CD4-positive, alpha-beta T cell (primary cell): ENCODE measurements around the gene PKHD1. TPM values are rescaled to one million over a fixed set of nuclear protein-coding genes. Genes with fewer than 3 reads are reported as not detected.

Source experiments
- ATAC-seq: fragments of 200-7000 bp; cut with Tn5 transposase; one replicate; pipeline ENCODE4 v1.10.0; 2022; ENCODE audit warnings: mild to moderate bottlenecking; ENCODE audit not compliant: poor library complexity
- CTCF ChIA-PET: fragments of 350-600 bp; sonication (Branson Sonifier 250); formaldehyde crosslinking; loops from one replicate; lab custom pipeline; 2021; ENCODE audit warnings: antibody characterized with exemption, inconsistent platforms; lab: Charles Lee
- POLR2A ChIA-PET: fragments of 350-600 bp; sonication (Branson Sonifier 250); formaldehyde crosslinking; loops from one replicate; lab custom pipeline; 2021; ENCODE audit warnings: antibody characterized with exemption, inconsistent platforms; lab: Charles Lee
- DNase-seq, 14 experiments: peaks; one replicate each; pipeline ENCODE4 v3.0.0-alpha.2; 2013 to 2020; ENCODE audit warnings: mixed read lengths in 2 of 14
- H3K27ac ChIP-seq, 2 donors: one replicate each; pipeline versions ENCODE4 v1.5.1 to v1.7.0; 2013; ENCODE audit warnings: low read length in 2 of 2, low read depth in 1 of 2, mild to moderate bottlenecking in 1 of 2
- H3K27me3 ChIP-seq, 2 experiments: 1 replicate in 1 of 2; 2 replicates in 1 of 2; pipeline versions ENCODE4 v1.6.1 to v1.7.0; 2013; ENCODE audit warnings: low read length in 2 of 2, control low read depth in 1 of 2, mild to moderate bottlenecking in 1 of 2, moderate library complexity in 1 of 2; ENCODE audit not compliant: insufficient read depth in 2 of 2, control insufficient read depth in 1 of 2
- H3K36me3 ChIP-seq: one replicate; pipeline ENCODE4 v1.6.1; 2013; ENCODE audit warnings: low read length, control low read depth; ENCODE audit not compliant: insufficient read depth
- H3K4me1 ChIP-seq: one replicate; pipeline ENCODE4 v1.6.1; 2013; ENCODE audit warnings: low read length, control low read depth; ENCODE audit not compliant: insufficient read depth
- H3K4me3 ChIP-seq: one replicate; pipeline ENCODE4 v1.5.1; 2013; ENCODE audit warnings: mild to moderate bottlenecking, low read length, moderate library complexity
- H3K9me3 ChIP-seq, 2 experiments: 1 replicate in 1 of 2; 2 replicates in 1 of 2; pipeline versions ENCODE4 v1.6.1 to v1.7.0; 2013; ENCODE audit warnings: low read length in 2 of 2, mild to moderate bottlenecking in 2 of 2, control low read depth in 1 of 2, moderate library complexity in 1 of 2; ENCODE audit not compliant: control insufficient read depth in 1 of 2, insufficient read depth in 1 of 2
- H3K27ac Mint-ChIP-seq: one replicate; pipeline ENCODE4 v1.8.0; 2020; ENCODE audit warnings: mixed read lengths
- H3K27me3 Mint-ChIP-seq: one replicate; pipeline ENCODE4 v1.8.0; 2021; ENCODE audit warnings: mixed read lengths
- H3K36me3 Mint-ChIP-seq: one replicate; pipeline ENCODE4 v1.8.0; 2021; ENCODE audit warnings: low read depth, mixed read lengths
- H3K4me1 Mint-ChIP-seq: one replicate; pipeline ENCODE4 v1.8.0; 2021; ENCODE audit warnings: low read depth, mixed read lengths
- H3K4me3 Mint-ChIP-seq: one replicate; pipeline ENCODE4 v1.8.0; 2020; ENCODE audit warnings: mild to moderate bottlenecking, mixed read lengths
- H3K9me3 Mint-ChIP-seq: one replicate; pipeline ENCODE4 v1.8.0; 2020; ENCODE audit warnings: mixed read lengths
- CTCF ChIP-seq: fragments of 200-600 bp; IDR thresholded peaks from one replicate; pipeline ENCODE4 v1.8.0; 2022; ENCODE audit warnings: antibody characterized with exemption, mild to moderate bottlenecking
- intact Hi-C, 2 experiments: fragments of 100-400 bp; cut with DNase I in 1 of 2; cut with micrococcal nuclease in 1 of 2; formaldehyde crosslinking; loops; one replicate each; pipeline versions ENCODE4 v1.15.1 to v1.9.0; 2023 to 2025; cut with DNase I, micrococcal nuclease
- total RNA-seq, 174 experiments: library from RNA in 2 of 174; stranded (reverse) in 2 of 174; gene quantifications; one replicate each; pipeline ENCODE4 v1.2.3 and lab custom pipeline; 2021 to 2026

PKHD1 gene
- total RNA-seq, 2 experiments from 2014 or later = 0.03 TPM; not detected in 1

GRCh38 chr6:52109171-52109571, 21.8 kb upstream of the PKHD1 start:
- H3K36me3 Mint-ChIP-seq = no peaks in the 10 kb centered on the region
- ChIA-PET CTCF (no interaction called here), POLR2A (no interaction called here)
- H3K4me3 Mint-ChIP-seq = no peak overlapping the region
- H3K9me3 Mint-ChIP-seq = no peaks in the 10 kb centered on the region
- ATAC-seq (no peak), DNase-seq (no peak)
- Histone ChIP-seq H3K27me3 (peaks cover 0 to 6% of the 10 kb centered on the region in 2 experiments), H3K27ac (no peak overlapping the region), H3K9me3 (no peaks in the 10 kb centered on the region), H3K4me1 (no peaks in the 10 kb centered on the region), H3K36me3 (no peaks in the 10 kb centered on the region), H3K4me3 (no peak overlapping the region)
- H3K27ac Mint-ChIP-seq = no peak overlapping the region
- peaks cover 25% of the 10 kb centered on the region for H3K27me3 Mint-ChIP-seq
- no peaks in the 10 kb centered on the region for H3K4me1 Mint-ChIP-seq
- no peak for TF ChIP-seq CTCF
- intact Hi-C loops = no loop called here

- no peak overlapping the region for H3K4me3 ChIP-seq
- no peak overlapping the region for H3K27ac ChIP-seq
- peaks cover 0 to 6% of the 10 kb centered on the region in 2 experiments for H3K27me3 ChIP-seq
- POLR2A ChIA-PET = no interaction called here
- Mint-ChIP-seq H3K4me3 (no peak overlapping the region), H3K27ac (no peak overlapping the region), H3K4me1 (no peaks in the 10 kb centered on the region), H3K36me3 (no peaks in the 10 kb centered on the region), H3K9me3 (no peaks in the 10 kb centered on the region), H3K27me3 (peaks cover 25% of the 10 kb centered on the region)
- no peak for DNase-seq
- intact Hi-C loops = no loop called here
- no peaks in the 10 kb centered on the region for H3K4me1 ChIP-seq
- TF ChIP-seq CTCF = no peak
- CTCF ChIA-PET = no interaction called here
- H3K9me3 ChIP-seq = no peaks in the 10 kb centered on the region
- H3K36me3 ChIP-seq = no peaks in the 10 kb centered on the region
- no peak for ATAC-seq
Observed at GRCh38 chr6:52108128-52108527, 20.7 kb upstream of the PKHD1 start.

- H3K9me3 Mint-ChIP-seq = no peaks in the 10 kb centered on the region
- ChIA-PET CTCF (no interaction called here), POLR2A (no interaction called here)
- no peak for ATAC-seq
- no peaks in the 10 kb centered on the region for H3K36me3 Mint-ChIP-seq
- H3K4me3 Mint-ChIP-seq = no peak overlapping the region
- Histone ChIP-seq H3K4me1 (no peaks in the 10 kb centered on the region), H3K9me3 (no peaks in the 10 kb centered on the region), H3K27me3 (peaks cover 0 to 5% of the 10 kb centered on the region in 2 experiments), H3K36me3 (no peaks in the 10 kb centered on the region), H3K27ac (no peak overlapping the region), H3K4me3 (no peak overlapping the region)
- no peaks in the 10 kb centered on the region for H3K4me1 Mint-ChIP-seq
- peaks cover 35% of the 10 kb centered on the region for H3K27me3 Mint-ChIP-seq
- no peak for DNase-seq
- intact Hi-C loops = no loop called here
- H3K27ac Mint-ChIP-seq = no peak overlapping the region
- TF ChIP-seq CTCF = no peak
Observed at GRCh38 chr6:52106994-52107393, 19.6 kb upstream of the PKHD1 start.
